HCEC 1CT (cell line): Measurements from ENCODE around the gene RACGAP1.

Experiments used
- DNase-seq: peaks from one replicate; pipeline ENCODE4 v3.0.0-alpha.2; 2017

Gene RACGAP1

DNA sequence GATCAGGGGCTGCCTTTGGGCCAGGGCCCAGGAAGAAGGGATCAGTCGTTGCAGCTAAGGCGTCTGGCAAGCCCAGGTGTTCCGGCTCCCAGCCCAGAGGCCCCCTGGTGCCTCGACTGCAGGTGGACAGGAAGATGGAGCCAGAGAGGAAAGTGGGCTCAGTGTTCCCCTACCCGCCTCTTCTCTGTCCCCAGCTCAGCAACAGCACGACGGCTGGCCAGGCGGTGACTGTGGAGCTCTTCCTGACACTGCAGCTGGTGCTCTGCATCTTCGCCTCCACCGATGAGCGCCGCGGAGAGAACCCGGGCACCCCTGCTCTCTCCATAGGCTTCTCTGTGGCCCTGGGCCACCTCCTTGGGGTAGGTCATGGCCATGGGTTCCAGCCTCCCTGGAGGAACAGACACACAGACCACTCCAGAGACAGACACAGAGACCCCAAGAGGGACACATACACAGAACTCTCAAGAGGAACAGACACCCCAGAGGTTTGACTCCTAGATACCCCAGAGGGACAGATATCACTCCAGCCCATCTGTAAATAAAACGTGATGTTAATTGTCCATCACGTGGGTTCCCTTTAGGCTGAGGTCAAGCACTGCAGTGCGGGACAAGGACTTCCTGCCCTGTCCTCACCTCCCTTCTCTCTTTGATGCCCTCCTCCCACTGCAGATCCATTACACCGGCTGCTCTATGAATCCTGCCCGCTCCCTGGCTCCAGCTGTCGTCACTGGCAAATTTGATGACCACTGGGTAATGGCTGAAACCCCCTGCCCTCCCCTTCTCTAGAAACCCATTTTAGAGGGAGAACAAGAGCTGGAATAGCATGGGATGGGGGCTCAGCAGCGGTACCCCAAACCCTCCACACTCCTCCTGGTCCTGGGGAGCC, 71.1 kb downstream of the RACGAP1 start:
- DNase-seq, result no peak

DNA sequence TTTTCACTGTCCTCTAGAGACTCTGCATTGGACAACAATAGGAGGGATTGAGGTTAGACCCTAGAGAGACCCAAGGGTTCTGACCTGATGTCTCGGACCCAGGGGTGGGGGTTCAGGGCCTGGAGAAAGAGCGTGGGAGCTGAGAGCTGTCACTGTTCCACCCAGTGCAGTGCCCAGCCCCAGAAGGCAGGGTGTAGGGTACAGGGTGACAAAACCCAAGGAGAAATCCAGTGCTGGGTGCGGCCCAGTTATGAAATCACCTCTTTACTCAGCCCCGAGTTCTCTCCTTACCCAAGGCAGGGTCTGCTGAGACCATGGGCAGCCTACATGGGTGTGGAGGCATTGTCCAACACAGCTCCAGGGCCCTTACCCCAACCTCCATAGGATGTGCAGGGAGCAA, 72.1 kb downstream of the RACGAP1 start:
- DNase-seq, result no peak

DNA sequence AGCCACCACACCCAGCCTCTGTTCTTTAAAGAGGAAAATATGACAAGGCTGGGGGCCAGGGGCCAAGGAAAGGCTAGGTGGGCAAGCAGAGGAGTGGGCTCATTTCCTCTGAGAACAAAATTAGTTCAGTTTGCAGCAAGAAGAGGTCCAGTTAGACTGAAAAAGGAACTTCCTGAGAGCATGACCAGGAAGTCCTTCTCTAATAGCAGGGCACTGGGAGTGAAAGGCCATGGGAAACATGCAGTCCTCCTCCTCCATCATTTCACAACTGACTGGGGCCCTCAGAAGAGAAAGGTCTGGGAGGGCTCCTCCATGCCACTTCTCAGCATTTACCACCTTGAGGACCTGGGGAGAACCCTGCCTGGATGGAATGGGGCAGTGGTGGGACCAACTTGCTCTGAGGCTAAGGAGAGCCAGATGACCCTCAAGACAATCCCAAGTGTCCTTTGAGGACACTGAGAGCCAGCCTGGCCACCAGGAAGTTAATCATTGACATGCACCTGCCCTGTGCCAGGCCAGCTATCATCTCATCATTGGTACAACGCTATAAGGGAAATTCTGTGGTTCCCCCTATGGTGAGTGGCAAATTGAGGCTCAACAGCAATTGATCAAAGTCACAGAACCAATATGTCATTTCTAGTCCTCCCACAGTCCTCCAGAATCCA, 72.8 kb downstream of the RACGAP1 start:
- no peak for DNase-seq

DNA sequence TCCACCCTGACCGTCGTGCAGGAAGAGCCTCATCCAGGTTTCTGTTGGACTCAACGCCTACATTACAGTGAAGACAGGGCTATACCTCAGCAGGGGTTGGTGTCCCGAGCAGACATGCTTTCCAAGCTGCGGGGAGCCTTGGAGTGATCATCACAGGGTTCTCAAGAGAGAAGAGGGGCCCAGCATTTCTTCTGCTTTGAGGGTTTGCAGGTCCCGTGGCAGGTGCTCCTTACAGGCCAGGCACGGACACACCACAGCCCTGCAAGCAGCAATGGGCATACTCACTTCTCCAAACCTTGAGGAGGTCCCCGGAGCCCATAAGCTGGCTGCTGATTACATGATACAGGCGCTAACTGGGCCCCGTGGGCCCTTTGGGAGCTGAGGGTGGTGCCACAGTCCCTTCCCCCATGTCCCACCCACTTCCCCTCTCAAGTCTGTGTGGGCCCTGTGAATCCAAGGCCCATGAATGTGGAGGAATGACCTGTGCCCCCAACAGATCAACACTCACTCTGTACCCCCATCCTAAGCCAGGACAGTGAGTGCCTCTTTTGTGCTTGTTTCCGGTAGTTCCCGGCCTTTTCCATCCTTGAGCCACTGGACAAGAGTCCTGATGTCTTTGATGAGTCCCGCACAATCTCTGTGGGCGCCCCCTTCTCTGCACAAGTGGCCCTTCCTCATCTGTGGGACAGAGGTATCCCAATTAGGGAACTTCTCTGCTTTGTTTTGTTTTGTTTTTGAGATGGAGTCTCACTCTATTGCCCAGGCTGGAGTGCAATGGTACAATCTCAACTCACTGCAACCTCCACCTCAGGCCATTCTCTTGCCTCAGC, 73.7 kb downstream of the RACGAP1 start:
- DNase-seq, result no peak

DNA sequence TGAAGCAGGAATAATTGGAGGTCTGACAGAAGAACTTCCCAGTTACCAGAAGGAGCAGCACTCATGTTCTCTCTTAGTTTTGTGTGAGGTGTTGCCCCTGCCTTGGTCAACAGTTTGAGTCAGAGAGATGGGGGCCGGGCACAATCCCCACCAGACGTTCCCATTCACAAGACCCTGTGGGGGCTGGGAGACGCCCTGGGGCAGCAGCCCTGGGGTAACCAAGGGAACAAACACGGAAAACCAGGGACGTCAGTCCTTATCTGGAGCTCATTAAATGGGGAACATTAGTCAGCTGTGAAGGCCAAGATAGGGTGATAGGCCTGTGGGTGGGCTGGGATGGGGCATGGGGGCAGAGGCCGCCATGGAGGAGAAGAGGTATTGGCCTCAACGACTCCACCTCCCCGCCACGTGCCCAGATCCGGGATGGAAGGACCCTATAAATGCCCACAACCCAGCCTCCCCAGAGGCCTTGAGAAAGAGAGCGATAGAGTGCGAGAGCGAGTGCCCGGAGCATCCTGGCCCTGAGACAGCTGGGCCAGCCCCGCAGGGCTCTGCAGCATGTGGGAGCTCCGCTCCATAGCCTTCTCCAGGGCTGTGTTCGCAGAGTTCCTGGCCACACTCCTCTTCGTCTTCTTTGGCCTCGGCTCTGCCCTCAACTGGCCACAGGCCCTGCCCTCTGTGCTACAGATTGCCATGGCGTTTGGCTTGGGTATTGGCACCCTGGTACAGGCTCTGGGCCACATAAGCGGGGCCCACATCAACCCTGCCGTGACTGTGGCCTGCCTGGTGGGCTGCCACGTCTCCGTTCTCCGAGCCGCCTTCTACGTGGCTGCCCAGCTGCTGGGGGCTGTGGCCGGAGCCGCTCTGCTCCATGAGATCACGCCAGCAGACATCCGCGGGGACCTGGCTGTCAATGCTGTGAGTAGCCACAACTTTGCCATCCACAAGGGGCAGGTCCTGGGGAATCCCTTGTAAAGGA, 74.7 kb downstream of the RACGAP1 start, which contains the start of gene AQP2:
TSS of gene AQP2 (plus strand) at position 465 of the 979 bp plus-strand sequence. CDS start at position 559, 94 bp downstream.
- DNase-seq, result no peak

DNA sequence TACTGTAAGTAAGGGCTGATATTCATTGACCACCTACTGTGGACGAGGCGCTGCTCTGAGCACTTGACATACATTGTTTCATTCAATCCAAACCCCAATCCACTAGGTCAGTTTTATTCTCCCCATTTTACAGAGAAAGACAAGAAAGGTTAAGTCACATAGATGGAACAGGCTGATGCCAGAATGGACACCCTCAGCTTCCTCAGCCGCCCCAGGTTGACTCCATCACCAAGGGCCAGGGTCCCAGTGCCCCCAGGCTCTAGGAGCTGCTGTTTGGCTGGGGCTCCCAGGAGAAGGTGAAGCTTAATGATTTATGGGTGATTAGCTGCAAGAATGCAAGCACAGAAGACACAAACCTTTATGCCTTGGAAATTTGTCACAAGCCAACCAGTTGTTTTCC, 75.4 kb downstream of the RACGAP1 start:
- no peak for DNase-seq

DNA sequence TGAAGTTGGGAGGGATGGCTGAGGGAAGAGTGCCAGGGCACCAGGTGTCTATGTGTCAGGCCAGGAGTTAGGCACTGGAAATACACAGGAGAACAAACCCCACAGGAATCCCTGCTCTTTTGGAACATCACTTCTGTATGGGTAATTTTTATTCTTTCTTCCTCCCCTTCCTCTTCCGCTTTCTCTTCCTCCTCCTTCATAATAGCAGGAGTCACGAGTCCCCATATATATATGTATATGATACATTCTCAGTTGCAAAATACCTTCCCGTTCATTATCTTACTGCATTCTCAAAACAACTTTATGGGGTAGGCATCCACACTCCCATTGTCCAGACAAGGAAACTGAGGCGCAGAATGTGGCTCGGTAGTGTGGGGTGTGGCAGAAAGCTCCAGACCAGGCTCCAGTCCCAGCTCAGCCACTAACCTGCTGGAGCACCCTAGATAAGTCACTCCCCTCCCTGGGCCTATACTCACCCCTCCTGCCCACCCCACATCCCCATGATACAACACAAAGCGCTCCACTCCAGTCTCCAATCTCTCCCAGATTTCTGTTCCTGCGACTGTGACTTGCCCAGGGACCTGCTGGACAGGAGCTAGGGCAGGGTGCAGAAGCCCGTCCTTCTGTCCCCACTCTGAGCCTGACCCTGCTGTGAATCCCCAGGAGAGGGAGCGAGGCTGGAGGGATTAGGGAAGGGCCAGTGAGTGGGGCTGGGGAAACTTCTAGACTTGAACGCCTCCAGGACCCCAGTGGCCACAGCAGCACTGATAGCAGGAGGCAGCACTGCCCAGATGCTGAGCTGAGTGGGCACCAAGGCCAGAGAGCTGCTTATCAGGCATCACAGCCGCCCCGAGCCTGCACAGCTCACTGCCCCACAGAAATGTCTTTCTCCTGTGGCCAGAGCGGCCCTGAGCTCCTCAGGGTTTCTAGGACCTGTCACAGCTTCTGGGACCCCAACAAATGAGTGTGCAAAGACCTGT, 76.1 kb downstream of the RACGAP1 start:
- DNase-seq, result no peak

DNA sequence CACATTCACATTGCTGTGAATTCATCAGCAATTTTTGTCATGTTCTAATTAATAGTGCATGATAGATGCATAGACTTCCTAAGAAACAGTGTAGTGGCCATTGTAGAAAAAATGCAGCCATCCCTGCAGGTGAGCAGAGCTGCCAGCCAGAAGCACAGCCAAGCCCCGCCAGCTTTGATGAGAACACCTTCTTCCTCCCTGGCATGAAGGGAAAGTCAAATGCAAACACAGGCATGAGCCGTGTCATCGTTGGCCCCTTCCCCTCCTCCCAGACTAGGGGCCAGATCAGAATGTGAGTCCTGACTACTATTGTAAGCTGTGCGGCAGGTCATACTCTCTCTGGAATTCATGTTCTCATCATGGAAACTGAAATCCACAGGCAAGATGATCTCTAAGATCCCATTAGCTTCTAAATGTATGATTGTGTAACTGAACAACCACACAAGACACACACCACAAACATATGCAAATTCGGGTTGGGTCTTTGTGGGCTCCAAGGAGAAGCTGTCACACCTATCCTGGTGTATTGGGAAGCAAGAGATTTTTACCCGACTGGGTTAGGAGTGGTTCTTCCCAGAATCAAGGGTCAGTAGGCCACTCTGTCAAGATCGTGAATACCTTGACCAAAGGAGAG, 77.6 kb downstream of the RACGAP1 start:
- DNase-seq, result no peak

DNA sequence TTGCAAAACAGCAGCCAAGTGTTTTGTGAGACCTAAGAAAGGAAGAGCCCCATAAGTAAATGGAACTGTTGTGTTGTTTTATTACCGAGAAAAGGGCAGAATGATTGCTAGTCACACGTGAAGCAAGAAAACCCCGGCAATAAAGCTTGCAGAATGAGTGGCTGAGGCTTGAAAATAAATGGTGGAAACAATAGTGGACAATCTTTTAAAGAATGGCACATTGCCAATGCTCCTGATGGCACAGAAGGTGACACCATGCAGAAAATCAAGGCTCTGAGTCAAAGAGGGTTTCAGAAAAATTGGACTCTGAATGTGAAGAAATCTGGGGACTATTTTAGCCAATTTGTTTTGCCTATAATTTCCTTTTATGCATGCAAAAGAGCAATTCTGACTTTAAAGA, 78.8 kb downstream of the RACGAP1 start:
- DNase-seq, result no peak

DNA sequence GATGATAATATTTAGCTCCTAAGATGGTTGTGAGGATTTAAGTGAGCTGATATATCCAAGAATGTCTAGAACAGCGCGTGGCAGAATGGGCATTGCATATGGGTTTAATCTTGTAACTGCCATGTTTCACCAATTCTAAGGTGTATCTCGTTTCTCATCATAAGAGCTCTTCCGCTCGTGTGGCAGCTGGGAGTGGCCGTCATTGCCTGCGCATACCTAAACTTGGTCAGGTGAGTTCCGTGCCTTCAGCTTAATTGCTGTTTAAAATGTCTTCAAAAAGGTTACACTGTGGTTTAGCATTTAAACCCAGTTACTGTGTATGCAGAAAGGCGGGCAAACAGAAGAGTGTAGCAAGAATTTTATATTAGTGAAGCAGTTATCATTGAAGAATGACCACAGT, 79.2 kb downstream of the RACGAP1 start:
- DNase-seq, result no peak

DNA sequence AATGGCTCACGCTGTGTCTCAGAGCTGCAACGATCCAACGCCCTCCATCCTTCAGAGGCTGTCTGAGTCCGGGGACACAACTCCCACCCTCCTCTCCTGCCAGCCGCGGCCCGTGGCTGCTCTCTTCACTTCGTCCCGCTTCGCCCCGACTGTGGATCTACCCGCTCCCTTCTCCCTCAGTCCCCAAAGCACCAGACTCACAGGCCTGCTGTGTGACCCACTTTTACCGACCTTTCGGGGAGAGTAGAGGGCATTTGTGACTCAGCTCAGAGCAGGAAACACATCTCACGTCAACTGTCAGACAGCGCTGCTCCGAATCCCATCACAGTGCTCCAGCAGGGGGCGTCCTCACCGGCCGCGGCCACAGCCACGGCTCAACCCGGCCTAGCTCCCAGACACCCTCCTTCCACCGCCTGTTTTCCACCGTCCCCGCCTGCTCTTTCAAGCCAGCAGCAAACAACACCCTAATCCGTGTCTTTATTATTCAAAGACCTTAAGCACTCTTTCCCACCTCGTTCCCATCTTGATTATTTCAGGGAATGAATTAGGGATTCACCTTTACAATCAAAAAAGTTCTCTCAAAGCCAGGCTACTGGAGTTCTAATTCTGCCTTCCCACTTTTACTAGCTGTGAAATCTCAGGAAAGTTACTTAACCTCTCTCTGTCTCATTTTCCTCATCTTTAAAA, 79.8 kb downstream of the RACGAP1 start:
- DNase-seq, result peak; percentile 85

DNA sequence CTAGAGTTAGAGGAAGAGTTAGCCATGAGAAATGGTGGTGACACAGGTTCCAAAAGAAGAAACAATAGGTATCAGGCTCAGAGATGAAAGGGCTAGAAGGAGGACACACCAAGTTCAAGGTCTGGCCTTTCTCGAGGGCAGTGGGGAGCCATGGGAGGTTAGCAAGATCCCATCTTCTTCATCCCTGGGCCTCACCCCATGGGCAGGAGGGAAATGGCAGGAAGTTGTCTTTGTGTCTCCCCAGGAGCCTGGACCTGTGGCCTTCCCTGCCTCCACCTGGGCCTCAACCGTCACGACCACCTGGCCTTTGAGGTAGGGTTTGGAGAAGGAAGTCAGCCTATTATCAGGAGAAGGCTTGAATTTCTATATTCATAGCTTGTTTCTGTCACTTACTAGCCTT, 80.6 kb downstream of the RACGAP1 start:
- DNase-seq, result no peak

DNA sequence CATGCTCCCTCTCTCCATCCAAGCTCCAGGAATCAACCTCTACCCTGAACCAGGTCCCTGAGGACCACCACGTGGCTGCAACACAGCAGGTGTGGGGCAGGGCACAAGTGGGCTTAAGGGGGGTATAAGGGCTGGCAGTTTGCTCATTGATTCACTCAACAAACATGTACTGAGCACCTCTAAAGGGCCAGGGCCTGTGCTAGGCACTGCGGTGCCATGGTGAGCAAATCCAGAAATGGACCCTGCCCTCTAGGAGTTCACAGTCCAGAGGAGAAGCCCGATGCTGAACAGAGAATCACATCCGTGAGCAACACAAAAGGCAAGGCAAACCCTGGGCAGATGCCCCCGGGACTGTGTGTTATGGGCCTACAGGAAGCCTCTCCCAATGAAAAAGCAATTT, 81.2 kb downstream of the RACGAP1 start:
- DNase-seq, result no peak

DNA sequence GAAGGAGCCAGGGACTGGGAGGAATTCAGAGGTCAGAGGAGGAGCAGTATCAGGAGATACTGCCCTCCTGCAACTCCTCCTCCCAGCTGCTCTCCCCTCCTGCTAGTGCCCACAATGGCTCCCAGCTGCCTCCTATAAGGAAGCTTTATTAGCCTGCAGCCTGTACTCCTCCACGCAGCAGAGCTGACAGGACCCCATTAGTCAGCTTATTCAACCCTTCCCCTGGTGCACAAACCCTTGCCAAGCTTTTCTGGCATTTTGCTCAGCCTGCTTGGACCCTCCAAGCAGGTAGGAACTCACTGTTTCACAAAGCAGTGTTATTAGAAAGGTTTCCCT, 81.7 kb downstream of the RACGAP1 start:
- DNase-seq, result no peak

DNA sequence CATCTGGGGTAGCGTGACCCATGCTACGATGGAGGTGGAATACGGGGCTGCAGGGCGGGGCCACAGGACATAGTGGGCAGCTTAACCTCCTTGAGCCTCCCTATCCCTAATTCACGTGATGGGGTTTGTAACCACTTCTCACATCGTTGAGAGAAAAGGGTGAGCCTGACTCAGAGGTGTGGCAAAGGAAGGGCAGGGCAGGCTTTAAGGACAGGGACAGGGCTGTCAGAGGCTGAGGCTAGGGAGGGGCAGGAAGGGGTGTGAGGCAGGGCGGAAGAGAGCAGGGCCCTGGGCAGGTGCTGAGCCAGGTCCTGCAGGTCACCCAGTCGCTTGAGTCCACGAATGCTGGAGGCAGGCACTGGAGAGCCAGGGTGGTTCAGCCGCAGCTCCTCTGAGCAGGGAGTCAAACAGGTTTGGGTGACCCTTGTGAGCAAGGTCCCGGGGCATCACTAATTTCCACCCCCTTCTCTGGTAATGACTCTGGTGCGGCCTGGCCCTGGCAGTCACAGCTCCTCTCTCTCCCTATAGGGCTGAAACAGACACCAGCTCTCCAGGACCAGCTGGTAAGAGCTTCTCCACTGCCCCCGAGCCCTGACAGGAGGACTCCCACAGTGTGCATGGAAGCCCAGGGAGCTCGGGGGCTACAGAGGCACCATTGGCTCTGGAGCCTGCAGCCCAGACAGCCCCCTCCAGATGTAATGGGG, 82.2 kb downstream of the RACGAP1 start:
- DNase-seq, result no peak

DNA sequence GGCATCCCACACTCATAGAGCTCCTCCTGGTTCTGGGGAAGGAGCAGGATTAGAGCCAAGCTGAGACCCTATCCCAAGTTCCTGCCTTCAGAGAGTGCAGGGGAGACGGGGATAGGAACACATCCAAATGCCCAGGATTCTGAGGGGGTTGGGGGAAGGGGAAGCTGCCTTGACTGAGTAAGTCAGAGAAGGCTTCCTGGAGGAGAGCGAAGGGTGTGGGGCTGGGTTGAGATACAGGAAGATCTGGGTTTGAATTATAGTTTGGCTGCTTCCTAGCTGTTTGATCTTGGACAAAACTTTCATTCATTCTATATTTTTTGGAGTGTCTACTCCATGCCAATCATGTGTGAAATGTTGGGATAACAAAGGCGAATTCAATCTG, 82.8 kb downstream of the RACGAP1 start:
- DNase-seq, result no peak

DNA sequence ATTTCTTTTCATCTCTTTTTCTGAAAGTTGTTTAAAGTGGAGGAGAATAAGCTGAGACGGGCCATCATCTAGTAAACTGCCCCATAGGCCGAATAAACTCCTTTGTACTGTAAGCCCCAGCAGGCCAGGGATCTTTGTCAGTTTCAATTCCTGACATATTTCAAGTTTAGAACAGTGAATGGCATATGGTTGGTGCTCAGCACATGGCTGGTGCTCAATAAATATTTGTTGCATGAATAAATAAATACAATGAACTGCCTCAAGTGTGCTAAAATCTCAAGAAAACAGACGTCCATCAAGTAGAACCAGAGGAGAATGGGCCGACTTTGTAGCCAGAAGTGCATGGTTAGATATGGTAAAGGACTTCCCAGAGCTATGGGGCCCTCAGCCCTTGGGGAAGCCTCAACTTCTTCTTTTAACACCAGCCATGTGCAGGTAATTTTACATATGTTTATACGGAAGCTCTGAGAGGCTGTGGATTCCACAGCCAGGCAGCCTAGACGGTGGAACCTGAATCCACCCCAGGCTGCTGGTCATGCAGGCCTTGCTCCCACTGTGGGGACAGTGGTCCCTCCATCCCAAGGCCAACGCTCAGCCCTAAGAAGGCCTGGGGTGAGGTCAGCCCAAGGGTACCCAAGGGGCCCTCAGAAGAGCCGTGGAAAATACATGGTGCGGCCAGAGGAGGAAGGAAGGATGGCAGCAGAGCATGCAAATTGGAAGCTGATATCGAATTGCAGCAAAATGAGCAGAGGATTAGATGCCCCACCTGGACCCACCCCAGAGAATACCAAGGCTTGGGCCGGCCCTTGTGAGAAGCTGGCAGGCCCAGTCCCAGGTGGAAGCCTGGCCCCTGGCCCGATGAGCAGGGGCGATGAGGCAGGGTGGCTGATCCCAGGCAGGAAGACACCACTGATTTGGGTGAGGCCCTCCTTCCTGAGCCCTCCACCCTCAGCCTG, 83.5 kb downstream of the RACGAP1 start:
- DNase-seq, result no peak

DNA sequence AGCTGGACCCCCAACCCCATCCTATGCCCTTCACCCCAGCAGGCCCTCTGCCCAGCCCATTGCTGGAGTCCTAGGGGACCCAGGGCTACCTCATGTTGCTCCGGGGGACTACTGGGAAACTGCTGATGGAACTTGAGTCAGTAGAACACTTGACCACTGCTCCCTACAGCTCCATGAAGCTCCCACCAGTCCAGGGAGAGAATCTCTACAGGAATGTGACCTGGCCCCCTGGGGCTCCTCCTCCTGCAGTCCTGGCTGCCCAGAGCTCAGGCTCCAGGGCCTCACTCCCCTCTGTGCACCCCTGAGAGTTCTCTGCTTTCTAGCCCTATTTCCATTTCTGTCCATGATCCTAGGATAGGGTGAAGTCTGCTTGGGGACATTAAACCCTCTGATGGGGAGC, 85.6 kb downstream of the RACGAP1 start:
- DNase-seq, result no peak
